HepG2 (cell line): ENCODE measurements around the gene SNX10. TPM values are rescaled to one million over a fixed set of nuclear protein-coding genes. Genes with fewer than 3 reads are reported as not detected.

Experiments used
- ATAC-seq: fragments of 200-7000 bp; cut with Tn5 transposase; 3 replicates; pipeline ENCODE4 v1.9.1; 2020; ENCODE audit warnings: mild to moderate bottlenecking, moderate library complexity
- BruUV-seq: library from RNA; stranded (reverse); fragments of 400-500 nt; replicated peaks from 2 replicates; lab custom pipeline; 2021; lab: Mats Ljungman, UMichigan
- CTCF ChIA-PET: fragments of 300-600 bp; formaldehyde crosslinking; extraction: SDS; loops from one replicate; lab custom pipeline; 2021; ENCODE audit warnings: low total read pairs, inconsistent platforms, low intra/inter-chr PET ratio; lab: Yijun Ruan, JAX
- POLR2A ChIA-PET: fragments of 350-600 bp; sonication (Branson Sonifier 250); formaldehyde crosslinking; loops from one replicate; lab custom pipeline; 2020; ENCODE audit warnings: antibody characterized with exemption, inconsistent platforms; lab: Yijun Ruan, JAX
- DNase-seq: peaks from one replicate; pipeline ENCODE4 v3.0.0-alpha.2; 2015; ENCODE audit warnings: low spot score
- FAIRE-seq: peaks from 3 replicates; lab custom pipeline; 2011; peaks lifted over from hg19 to GRCh38; lab: Jason Lieb, UNC
- H2AFZ ChIP-seq: one replicate; pipeline ENCODE4 v1.6.1; 2011; ENCODE audit warnings: low read length, inconsistent platforms
- H3K27ac ChIP-seq: fragments of 300-600 bp; 3 replicates; pipeline ENCODE4 v1.8.0; 2011; ENCODE audit warnings: mixed run types, mild to moderate bottlenecking, mixed read lengths, low read length, inconsistent platforms; ENCODE audit not compliant: insufficient read depth; ENCODE audit errors: extremely low read length
- H3K27me3 ChIP-seq, 2 experiments: fragments of 200-600 bp in 1 of 2; 2 replicates in 1 of 2; 3 replicates in 1 of 2; pipeline versions ENCODE4 v1.6.0 to v1.8.0; 2011; ENCODE audit warnings: low read length in 2 of 2, mild to moderate bottlenecking in 2 of 2, moderate library complexity in 2 of 2, inconsistent platforms in 1 of 2; ENCODE audit not compliant: insufficient read depth in 2 of 2, control insufficient read depth in 1 of 2
- H3K36me3 ChIP-seq, 2 experiments: fragments of 200-600 bp in 1 of 2; replicated peaks in 1 of 2; 2 replicates in 1 of 2; 3 replicates in 1 of 2; pipeline versions ENCODE4 v1.5.1 to v1.8.0; 2011; ENCODE audit warnings: low read length in 2 of 2, inconsistent platforms in 1 of 2; ENCODE audit not compliant: insufficient read depth in 2 of 2, control insufficient read depth in 1 of 2
- H3K4me1 ChIP-seq: 2 replicates; pipeline ENCODE4 v1.5.1; 2012; ENCODE audit warnings: low read length, inconsistent platforms; ENCODE audit not compliant: insufficient read depth
- H3K4me2 ChIP-seq: 2 replicates; pipeline ENCODE4 v1.6.0; 2011; ENCODE audit warnings: low read depth, low read length, inconsistent platforms
- H3K4me3 ChIP-seq, 3 experiments: fragments of 200-600 bp in 1 of 3; sonication (generic), shearing (Covaris generic) in 1 of 3; replicated peaks in 1 of 3; 2 replicates each; pipeline ENCODE4 v1.5.1; 2011 to 2016; ENCODE audit warnings: low read length in 3 of 3, inconsistent platforms in 2 of 3, low read depth in 2 of 3, mild to moderate bottlenecking in 2 of 3, control low read depth in 1 of 3, mixed read lengths in 1 of 3; ENCODE audit not compliant: insufficient read depth in 1 of 3
- H3K79me2 ChIP-seq: one replicate; pipeline ENCODE4 v1.6.1; 2011; ENCODE audit warnings: low read length, inconsistent platforms; ENCODE audit not compliant: insufficient read depth
- H3K9ac ChIP-seq: 2 replicates; pipeline ENCODE4 v1.6.0; 2011; ENCODE audit warnings: mild to moderate bottlenecking, low read depth, low read length, inconsistent platforms; ENCODE audit not compliant: insufficient read depth
- H3K9me3 ChIP-seq: 2 replicates; pipeline ENCODE4 v1.5.1; 2012; ENCODE audit warnings: mild to moderate bottlenecking, low read length
- H4K20me1 ChIP-seq: 2 replicates; pipeline ENCODE4 v1.6.0; 2011; ENCODE audit warnings: inconsistent platforms, mild to moderate bottlenecking, low read length, moderate library complexity; ENCODE audit not compliant: insufficient read depth
- ZFP90 ChIP-seq: sonication (generic); formaldehyde crosslinking; IDR thresholded peaks from 2 replicates; pipeline ENCODE4 v1.8.0; 2022; ENCODE audit warnings: missing genetic modification reagents, mild to moderate bottlenecking, inconsistent platforms, borderline replicate concordance
- in situ Hi-C: cut with HindIII; loops from 2 replicates; pipeline ENCODE4 v1.10.0; 2017; ENCODE audit warnings: low pct_unique_long_range_greater_than_20kb; ENCODE audit not compliant: extremely low pct_ligation_motif_present
- intact Hi-C: fragments of 100-400 bp; cut with micrococcal nuclease; formaldehyde crosslinking; loops from one replicate; pipeline ENCODE4 v1.10.0; 2022; ENCODE audit not compliant: unreplicated experiment
- polyA plus RNA-seq, 8 experiments: library from polyadenylated mRNA; depleted of rRNA in 3 of 8; stranded (reverse) in 7 of 8; unstranded in 1 of 8; fragments of >200 nt; fragmentation: Illumina TruSeq in 4 of 8; extraction: Trizol in 4 of 8; gene quantifications; 2 replicates each; pipeline versions ENCODE4 v1.2.1 to v1.2.3, GENCODE V29; 2011 to 2016; ENCODE audit warnings: low read depth in 4 of 8, missing spikeins in 1 of 8, mixed read lengths in 1 of 8; ENCODE audit not compliant: insufficient read depth in 1 of 8
- total RNA-seq, 5 experiments: library from RNA; depleted of rRNA; stranded (reverse); fragments of >200 nt; fragmentation: Illumina TruSeq; extraction: Trizol; gene quantifications; 2 replicates each; pipeline ENCODE4 v1.2.3, GENCODE V29; 2016; ENCODE audit warnings: low read depth in 1 of 5
- TF ChIP-seq, protein P1 (sequence below): sonication (generic); formaldehyde crosslinking; IDR thresholded peaks from 2 replicates; pipeline ENCODE4 v1.9.0; 2021; ENCODE audit warnings: missing genetic modification reagents, borderline replicate concordance
- TF ChIP-seq, protein P2 (sequence below): sonication (generic); formaldehyde crosslinking; conservative IDR thresholded peaks from 2 replicates; pipeline ENCODE4 v1.4.0; 2020; ENCODE audit warnings: missing genetic modification reagents

SNX10 gene
- total and polyA plus RNA-seq, 2 of the 13 experiments (the other 11 are each of a cell fraction or from before 2014, with no cell fraction given) = 26.0 to 27.6 TPM

DNA sequence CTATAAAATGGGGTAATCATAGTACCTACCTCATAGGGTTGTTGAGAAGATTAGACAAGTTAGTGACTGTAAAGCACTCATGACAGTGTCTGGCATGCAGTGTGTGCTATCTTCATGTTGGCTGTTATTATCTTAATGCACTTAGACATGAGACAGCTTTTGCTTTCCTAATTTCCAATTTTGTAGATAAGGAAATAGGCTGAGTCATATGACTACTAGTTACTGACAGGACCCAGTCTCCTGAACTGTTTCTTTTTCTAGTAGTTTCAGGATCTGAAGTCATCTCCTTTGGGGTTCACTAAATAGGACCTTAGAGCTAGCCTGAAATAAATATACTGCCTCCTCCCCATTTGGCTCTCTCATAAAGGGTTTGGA lies 74.2 kb downstream of the SNX10 start:
- no peaks in the 10 kb centered on the region for H3K27me3 ChIP-seq
- H2AFZ ChIP-seq = no peak overlapping the region
- no peaks in the 10 kb centered on the region for H3K9me3 ChIP-seq
- peaks cover 2 to 25% of the 10 kb centered on the region in 2 experiments; a peak in 4 of 5 replicates for H3K36me3 ChIP-seq
- no peak overlapping the region for H3K27ac ChIP-seq
- H3K4me3 ChIP-seq = no peak overlapping the region
- H3K79me2 ChIP-seq = no peaks in the 10 kb centered on the region
- TF ChIP-seq, protein P1, sequence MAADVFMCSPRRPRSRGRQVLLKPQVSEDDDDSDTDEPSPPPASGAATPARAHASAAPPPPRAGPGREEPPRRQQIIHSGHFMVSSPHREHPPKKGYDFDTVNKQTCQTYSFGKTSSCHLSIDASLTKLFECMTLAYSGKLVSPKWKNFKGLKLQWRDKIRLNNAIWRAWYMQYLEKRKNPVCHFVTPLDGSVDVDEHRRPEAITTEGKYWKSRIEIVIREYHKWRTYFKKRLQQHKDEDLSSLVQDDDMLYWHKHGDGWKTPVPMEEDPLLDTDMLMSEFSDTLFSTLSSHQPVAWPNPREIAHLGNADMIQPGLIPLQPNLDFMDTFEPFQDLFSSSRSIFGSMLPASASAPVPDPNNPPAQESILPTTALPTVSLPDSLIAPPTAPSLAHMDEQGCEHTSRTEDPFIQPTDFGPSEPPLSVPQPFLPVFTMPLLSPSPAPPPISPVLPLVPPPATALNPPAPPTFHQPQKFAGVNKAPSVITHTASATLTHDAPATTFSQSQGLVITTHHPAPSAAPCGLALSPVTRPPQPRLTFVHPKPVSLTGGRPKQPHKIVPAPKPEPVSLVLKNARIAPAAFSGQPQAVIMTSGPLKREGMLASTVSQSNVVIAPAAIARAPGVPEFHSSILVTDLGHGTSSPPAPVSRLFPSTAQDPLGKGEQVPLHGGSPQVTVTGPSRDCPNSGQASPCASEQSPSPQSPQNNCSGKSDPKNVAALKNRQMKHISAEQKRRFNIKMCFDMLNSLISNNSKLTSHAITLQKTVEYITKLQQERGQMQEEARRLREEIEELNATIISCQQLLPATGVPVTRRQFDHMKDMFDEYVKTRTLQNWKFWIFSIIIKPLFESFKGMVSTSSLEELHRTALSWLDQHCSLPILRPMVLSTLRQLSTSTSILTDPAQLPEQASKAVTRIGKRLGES (CRISPR knock-in tag) = no peak
- TF ChIP-seq, protein P2, sequence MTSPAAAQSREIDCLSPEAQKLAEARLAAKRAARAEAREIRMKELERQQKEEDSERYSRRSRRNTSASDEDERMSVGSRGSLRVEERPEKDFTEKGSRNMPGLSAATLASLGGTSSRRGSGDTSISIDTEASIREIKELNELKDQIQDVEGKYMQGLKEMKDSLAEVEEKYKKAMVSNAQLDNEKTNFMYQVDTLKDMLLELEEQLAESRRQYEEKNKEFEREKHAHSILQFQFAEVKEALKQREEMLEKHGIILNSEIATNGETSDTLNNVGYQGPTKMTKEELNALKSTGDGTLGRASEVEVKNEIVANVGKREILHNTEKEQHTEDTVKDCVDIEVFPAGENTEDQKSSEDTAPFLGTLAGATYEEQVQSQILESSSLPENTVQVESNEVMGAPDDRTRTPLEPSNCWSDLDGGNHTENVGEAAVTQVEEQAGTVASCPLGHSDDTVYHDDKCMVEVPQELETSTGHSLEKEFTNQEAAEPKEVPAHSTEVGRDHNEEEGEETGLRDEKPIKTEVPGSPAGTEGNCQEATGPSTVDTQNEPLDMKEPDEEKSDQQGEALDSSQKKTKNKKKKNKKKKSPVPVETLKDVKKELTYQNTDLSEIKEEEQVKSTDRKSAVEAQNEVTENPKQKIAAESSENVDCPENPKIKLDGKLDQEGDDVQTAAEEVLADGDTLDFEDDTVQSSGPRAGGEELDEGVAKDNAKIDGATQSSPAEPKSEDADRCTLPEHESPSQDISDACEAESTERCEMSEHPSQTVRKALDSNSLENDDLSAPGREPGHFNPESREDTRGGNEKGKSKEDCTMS (CRISPR knock-in tag) = no peak
- TF ChIP-seq ZFP90 = no peak
- TF ChIP-seq, all 625 proteins: peak for 0
- ChIA-PET CTCF (interaction anchor here (0.8 to 2.2 kb wide), 5 partner anchors 87 to 473 kb away, joined by 3 to 20 read pairs (median 5); no protein-coding TSS in a partner anchor), POLR2A (interaction anchor here (1.0 to 1.6 kb wide), 2 partner anchors 17 to 167 kb away, joined by 3 to 4 read pairs; no protein-coding TSS in a partner anchor)
- Histone ChIP-seq H3K4me1 (peaks cover 37% of the 10 kb centered on the region), H3K9ac (no peak overlapping the region), H4K20me1 (no peaks in the 10 kb centered on the region), H3K4me2 (no peak overlapping the region)
- in situ Hi-C loops (loop anchor here (5.0 to 10.0 kb wide), 5 partner anchors 74 to 791 kb away; partner anchors contain the start of genes CBX3, HNRNPA2B1, HOXA7 and SNX10), intact Hi-C loops (loop anchor here (1.0 to 5.0 kb wide), 6 partner anchors 75 to 473 kb away; partner anchors contain the start of genes CBX3, HNRNPA2B1 and SNX10)
- FAIRE-seq = no peak
- DNase-seq = no peak
- ATAC-seq = no peak
- BruUV-seq = no TSS peak
